ENCODE results near the gene CRABP2.

Gene CRABP2

DNA sequence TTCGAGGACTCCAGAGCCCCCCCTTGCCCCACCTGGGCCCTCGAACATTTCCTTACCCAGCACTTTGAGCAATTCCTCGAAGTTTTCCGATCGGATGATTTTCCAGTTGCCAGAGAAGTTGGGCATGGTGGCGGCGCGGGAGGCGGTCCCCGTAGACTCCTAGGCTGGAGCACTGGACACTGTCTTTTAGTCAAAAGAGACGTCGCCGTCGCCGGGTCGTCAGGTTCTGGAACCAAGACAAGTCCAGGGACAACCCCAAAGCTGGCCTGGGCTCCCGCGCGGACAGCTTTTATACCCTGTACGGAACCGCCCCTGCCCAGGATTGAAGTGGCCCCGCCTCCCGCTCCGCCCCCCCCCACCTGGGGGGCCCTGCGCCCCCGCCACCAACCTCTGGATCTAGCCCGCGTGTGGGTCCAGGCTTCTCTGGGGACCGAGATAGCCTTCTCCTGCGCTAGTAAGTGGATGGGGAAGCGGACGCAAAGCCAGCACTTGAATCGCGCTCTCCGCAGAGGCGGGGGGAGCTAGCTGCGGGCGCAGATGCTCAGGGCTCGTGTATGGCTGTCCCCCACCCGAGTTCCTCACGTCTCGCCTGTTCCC, at the start of gene CRABP2:
TSS of gene CRABP2 (minus strand) at position 263 of the 597 bp plus-strand sequence. CDS start at position 126, 137 bp downstream.
- no peaks in the 10 kb centered on the region for H3K36me3 Mint-ChIP-seq (ENCODE audit: low read depth)
- DNase-seq (ENCODE audit: low spot score), result no peak
- H3K9me3 Mint-ChIP-seq, result no peaks in the 10 kb centered on the region
- H3K4me3 Mint-ChIP-seq, result peak within 1 kb of the TSS; percentile 83
- H3K27ac Mint-ChIP-seq, result no peak within 1 kb of the TSS
- peaks cover 49% of the 10 kb centered on the region for H3K27me3 Mint-ChIP-seq (ENCODE audit: low read depth)
- H3K4me1 Mint-ChIP-seq (ENCODE audit: low read depth), result peaks cover 15% of the 10 kb centered on the region

DNA sequence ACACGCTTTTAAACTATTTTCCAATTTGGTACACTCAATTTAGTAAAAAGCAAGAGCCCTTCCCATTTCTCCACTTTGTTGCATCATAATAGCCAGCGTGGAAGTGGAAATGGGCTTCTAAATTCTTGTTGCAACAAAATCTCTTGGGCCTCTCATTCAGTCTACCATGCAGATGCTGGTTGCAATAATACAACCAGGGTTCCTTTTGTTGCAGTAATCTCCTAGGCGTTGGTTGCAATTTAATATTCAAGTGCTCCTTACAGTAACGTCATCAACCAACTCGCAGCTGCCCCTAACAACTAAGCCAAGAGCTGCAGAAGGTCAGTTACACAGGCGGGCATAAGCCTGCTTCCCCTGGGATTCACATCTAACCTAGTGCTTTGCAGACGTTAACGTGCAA, 48.8 kb upstream of the CRABP2 start:
- Mint-ChIP-seq H3K4me3 (no peak overlapping the region), H3K4me1 (ENCODE audit: low read depth) (peaks cover 20% of the 10 kb centered on the region), H3K27me3 (ENCODE audit: low read depth) (no peaks in the 10 kb centered on the region), H3K9me3 (no peaks in the 10 kb centered on the region), H3K27ac (no peak overlapping the region), H3K36me3 (ENCODE audit: low read depth) (peaks cover 13% of the 10 kb centered on the region)
- DNase-seq (ENCODE audit: low spot score), result no peak

DNA sequence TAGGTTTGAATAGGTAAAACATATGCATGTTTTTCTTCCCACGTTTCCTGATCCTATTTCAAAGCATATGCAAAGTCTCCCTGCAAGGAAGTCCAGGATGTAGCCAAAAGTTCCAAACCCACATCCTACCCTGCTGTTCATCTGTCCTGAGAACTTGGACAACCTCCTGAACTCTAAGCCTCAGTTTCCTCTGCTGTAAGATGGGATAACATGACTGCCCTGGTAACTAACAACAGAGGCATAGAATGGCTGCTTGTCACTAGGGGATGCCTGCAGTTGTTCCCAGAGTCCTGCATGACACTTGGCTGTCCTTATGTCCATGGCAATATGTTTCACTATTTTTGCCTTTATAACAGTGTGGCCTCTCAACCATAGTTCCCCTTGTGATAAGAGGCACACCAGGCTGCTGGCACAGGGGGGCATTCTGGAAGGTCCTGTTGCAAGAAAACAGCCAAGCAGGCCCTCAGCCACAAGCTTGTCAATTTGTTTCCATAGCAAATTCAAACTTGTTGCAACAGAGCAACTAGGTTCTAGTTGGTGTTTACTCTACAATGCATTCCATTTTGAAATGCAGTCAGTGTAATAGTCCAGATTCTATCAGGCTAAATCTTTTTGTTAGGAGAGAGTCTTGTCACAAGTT, 47.6 kb upstream of the CRABP2 start:
- Mint-ChIP-seq H3K36me3 (ENCODE audit: low read depth) (peaks cover 23% of the 10 kb centered on the region), H3K9me3 (no peaks in the 10 kb centered on the region), H3K4me3 (peak overlapping the region; percentile 95), H3K4me1 (ENCODE audit: low read depth) (peaks cover 33% of the 10 kb centered on the region), H3K27ac (peak overlapping the region; percentile 67), H3K27me3 (ENCODE audit: low read depth) (no peaks in the 10 kb centered on the region)
- no peak for DNase-seq (ENCODE audit: low spot score)

DNA sequence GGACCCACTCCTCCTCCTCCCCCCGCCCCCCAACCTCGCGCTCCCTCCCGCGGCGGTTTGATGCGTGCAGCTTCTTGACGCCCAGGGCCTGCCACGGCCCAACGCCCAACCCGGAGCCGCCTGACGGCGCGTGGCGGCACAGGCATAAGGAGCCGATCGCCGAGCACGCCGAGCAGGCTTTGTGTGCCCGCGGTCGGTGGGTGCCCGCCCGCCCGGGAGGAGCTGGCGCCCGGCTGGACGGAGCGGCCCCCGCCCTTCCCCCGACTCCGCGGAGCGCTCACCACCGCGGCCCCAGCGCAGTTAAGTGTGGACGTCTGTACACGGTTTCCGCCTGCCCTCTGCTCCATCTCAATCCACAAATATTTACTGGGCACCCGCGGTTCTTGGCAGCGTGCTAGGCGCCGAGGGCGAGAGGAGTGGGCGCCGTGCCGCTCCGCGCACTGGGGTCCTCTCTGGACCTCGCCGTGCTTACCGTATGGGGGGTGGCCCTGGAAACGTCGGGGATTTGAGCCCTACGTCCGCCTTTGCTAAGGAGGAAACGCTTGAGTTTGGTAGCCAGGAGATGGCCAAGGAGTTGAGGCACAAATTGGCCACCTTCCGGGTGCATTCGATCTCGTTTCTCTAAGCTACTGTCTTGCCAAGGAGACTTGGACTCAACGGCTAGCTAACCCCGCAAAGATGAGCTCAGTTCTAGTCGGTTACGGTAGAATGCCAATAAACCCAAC, 46.5 kb upstream of the CRABP2 start:
- Mint-ChIP-seq H3K4me1 (ENCODE audit: low read depth) (peaks cover 40% of the 10 kb centered on the region), H3K4me3 (peak overlapping the region; percentile 95), H3K36me3 (ENCODE audit: low read depth) (peaks cover 23% of the 10 kb centered on the region), H3K27ac (peak overlapping the region; percentile 94), H3K9me3 (no peaks in the 10 kb centered on the region), H3K27me3 (ENCODE audit: low read depth) (no peaks in the 10 kb centered on the region)
- peak; percentile 95 for DNase-seq (ENCODE audit: low spot score)

DNA sequence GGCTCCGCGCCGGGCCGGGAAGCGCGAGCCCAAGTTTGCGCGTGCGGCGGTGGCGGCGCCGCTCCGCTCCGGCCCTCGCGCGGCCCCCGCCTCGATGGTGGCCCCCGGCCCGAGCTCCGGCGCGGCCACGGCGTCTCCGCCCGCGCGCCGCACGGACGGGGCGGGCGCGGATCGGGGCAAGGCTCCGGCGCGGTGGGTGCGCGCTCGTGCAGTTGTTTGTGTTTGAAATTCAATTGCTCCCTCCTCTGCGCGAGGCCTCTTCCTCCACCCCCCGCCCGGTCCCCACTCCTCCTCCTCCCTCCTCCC, 46.0 kb upstream of the CRABP2 start, which contains the start of gene HDGF:
TSS of gene HDGF (minus strand) at position 225 of the 306 bp plus-strand sequence. CDS start 246 bp downstream, outside the sequence.
- peak within 1 kb of the TSS; percentile 96 for H3K27ac Mint-ChIP-seq
- DNase-seq (ENCODE audit: low spot score), result no peak
- H3K27me3 Mint-ChIP-seq (ENCODE audit: low read depth), result no peaks in the 10 kb centered on the region
- peak within 1 kb of the TSS; percentile 98 for H3K4me3 Mint-ChIP-seq
- H3K9me3 Mint-ChIP-seq, result no peaks in the 10 kb centered on the region
- H3K4me1 Mint-ChIP-seq (ENCODE audit: low read depth), result peaks cover 42% of the 10 kb centered on the region
- H3K36me3 Mint-ChIP-seq (ENCODE audit: low read depth), result peaks cover 23% of the 10 kb centered on the region

DNA sequence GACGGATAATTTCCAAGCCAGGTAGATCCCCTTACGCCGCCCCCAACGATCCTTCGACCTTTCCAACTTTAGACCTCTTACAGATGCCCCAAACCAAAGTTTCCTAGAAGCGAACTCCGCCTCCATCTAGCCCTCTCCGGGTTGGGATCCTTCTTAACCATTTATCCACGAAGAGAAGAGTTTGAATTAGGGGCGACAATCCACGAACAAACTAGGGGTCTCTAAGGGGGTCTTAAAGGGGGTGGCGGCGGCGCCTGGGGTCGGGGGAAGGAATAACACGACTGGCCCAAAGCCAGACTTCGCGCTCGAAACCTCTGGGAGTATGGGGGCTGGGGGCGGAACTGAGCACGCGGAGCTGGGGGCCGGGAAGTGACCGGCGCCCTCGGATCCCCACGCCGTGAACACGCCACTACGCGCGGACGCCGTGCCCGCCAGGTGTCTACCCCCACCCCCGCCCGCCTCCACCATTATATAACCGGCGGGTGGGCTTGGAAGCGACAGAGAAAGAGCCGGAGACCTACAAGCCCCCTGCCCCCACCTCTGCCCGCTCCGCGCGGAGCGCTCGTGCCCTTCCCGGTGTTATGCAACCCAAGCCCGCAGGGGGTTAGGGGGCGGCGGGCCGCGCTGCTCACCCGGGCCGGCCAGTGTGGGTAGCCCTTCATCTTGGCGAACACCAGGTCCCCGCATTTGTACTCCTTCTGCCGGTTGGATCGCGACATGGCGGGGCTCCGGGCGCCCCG, 45.5 kb upstream of the CRABP2 start:
- H3K36me3 Mint-ChIP-seq (ENCODE audit: low read depth), result peaks cover 25% of the 10 kb centered on the region
- no peaks in the 10 kb centered on the region for H3K9me3 Mint-ChIP-seq
- peaks cover 47% of the 10 kb centered on the region for H3K4me1 Mint-ChIP-seq (ENCODE audit: low read depth)
- H3K4me3 Mint-ChIP-seq, result peak overlapping the region; percentile 98
- peak overlapping the region; percentile 96 for H3K27ac Mint-ChIP-seq
- no peaks in the 10 kb centered on the region for H3K27me3 Mint-ChIP-seq (ENCODE audit: low read depth)
- peak; percentile 34 for DNase-seq (ENCODE audit: low spot score)

DNA sequence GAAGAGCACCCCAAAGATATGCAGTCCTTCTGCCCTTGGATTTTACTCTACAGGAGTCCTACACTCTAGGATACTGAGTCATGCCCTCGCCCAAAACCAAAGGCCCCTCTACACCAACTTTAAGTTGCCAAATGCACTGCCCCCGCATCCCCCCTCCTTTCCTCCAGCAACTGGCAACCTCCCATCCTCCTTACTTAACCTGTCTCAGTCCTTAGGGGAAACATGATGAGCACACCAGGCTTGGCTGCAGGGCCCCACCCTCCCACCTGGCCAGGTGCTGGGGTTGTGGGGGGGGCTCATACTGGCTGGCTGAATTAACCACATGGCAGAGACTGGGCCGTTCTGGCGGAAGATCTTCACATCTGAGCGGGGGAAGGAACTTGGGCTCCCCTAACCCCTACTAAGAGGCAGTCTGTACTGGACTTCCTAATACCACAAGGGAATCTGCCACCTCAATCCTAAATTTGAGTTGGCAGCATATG, 44.8 kb upstream of the CRABP2 start:
- Mint-ChIP-seq H3K27ac (peak overlapping the region; percentile 96), H3K36me3 (ENCODE audit: low read depth) (peaks cover 30% of the 10 kb centered on the region)
- DNase-seq (ENCODE audit: low spot score), result peak; percentile 37

DNA sequence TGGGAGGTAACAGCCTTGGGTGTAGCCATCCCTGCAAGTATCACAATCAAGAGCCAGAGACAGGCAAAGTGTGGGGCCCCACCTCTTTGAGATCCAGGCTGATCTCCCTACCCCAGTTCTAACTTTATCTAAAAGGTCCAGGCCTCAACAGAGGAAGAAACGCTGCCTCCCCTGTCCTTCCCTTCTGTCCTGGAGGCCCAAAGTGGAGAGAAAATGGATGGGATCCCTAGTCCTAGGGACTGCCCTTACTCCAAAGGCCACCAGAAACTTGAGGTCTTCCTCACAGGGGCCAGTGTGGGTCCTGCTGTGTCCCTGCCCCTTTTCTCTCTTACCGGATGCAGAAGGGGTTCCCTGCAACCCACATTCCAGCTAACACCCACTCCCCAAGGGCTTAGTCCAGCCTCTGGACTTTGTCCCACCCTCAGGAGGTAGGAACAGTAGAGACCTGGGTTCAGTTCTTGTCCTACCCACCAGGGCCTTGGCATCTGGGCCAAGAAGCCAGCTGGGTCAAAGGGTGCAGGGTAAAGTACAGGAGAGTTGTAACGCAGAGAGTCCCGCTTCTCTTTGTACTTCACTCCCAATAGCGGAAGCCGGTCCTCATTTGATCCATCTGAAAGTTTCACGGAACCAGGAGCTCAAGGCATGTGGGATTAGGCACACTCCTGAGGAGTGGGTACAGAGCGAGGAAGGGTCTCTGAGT, 44.2 kb upstream of the CRABP2 start:
- peaks cover 35% of the 10 kb centered on the region for H3K36me3 Mint-ChIP-seq (ENCODE audit: low read depth)
- no peaks in the 10 kb centered on the region for H3K27me3 Mint-ChIP-seq (ENCODE audit: low read depth)
- peak overlapping the region; percentile 98 for H3K4me3 Mint-ChIP-seq

More for the DNA sequence above, 44.8 kb upstream of the CRABP2 start:
- Mint-ChIP-seq H3K4me3 (peak overlapping the region; percentile 98), H3K27me3 (ENCODE audit: low read depth) (no peaks in the 10 kb centered on the region), H3K9me3 (no peaks in the 10 kb centered on the region), H3K4me1 (ENCODE audit: low read depth) (peaks cover 53% of the 10 kb centered on the region)

DNA sequence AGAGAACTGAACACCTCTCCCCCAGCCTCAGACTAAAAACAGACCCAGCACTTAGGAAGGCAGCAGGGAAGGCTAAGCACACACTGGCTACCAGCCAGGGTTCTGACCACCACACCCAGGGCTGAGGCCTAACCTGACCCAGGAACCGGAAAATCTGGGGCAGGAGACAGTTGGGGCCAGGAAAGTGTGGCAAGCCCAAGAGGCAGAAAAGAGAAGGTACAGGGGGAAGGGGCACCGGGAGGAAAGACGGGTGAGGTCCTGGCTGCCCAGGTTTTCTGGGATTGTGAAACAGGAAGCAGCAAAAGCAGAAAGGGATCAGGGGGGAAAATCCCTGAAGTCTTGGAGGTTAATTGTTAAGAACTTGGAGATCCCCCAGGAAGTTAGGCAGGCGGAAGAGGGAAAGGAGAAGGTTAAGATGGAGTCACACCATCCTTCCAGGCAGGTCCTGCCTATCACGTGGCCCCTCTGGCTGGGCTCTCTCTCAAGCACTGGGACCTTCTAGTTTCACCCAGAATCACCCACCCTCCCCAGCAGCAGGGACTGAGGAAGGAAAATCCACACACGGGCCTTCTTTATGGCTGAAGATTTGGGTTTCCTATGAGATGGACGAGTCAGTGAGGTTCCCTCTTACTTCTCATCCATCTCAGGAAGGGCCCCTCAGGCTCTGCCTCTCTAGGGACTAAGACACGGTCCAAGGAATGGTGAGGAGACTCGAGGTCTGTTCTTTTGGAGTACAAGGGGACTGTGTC, 43.5 kb upstream of the CRABP2 start:
- Mint-ChIP-seq H3K9me3 (no peaks in the 10 kb centered on the region), H3K4me3 (peak overlapping the region; percentile 98), H3K27me3 (ENCODE audit: low read depth) (no peaks in the 10 kb centered on the region), H3K27ac (peak overlapping the region; percentile 96), H3K4me1 (ENCODE audit: low read depth) (peaks cover 52% of the 10 kb centered on the region), H3K36me3 (ENCODE audit: low read depth) (peaks cover 39% of the 10 kb centered on the region)
- DNase-seq (ENCODE audit: low spot score), result no peak

More for the DNA sequence above, 44.2 kb upstream of the CRABP2 start:
- Mint-ChIP-seq H3K4me1 (ENCODE audit: low read depth) (peaks cover 54% of the 10 kb centered on the region), H3K9me3 (no peaks in the 10 kb centered on the region), H3K27ac (peak overlapping the region; percentile 96)
- DNase-seq (ENCODE audit: low spot score), result no peak

DNA sequence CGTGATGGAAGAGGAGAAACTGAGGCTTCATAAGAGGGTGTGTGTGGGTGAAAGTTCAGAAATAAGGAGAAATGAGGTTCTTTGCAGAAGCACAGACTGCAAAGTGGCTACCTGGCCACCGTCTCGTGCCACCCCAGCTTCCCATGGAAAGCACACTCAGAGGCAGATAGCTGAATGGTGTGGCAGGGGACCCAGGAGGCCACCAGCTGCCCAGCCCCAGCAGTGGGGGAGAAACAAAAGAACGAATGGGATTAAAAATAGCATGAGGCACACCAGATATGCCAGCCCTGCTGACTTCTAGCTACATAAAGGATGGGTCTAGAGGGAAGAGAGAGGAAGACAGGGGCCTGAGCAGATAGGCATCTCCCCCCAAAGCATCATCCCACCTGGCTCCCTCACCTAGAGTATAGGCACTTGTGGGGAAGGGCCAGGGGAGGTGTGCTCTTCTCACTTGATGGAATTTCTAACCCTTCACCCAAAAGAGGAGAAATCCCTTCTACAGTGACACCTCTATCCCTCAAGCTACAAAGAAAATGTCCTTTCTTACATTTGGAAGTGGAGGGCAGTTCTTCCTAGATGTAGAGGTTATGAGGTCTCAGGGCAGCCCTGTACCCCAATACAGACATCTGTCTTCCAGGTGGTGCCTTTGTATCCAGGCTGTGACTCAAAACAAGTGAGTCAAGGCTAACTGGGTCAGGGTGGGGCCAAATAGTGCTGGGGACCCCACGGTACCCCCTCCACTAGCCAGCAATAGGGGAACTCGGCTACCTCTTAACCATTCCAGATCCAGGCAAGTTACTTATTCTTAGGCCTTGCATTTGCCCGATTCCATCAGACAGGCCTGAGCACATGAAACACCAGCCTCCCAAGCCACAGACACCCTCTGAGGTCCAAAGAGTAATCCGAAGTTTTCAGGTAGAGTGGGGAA, 42.6 kb upstream of the CRABP2 start:
- H3K4me1 Mint-ChIP-seq (ENCODE audit: low read depth), result peaks cover 50% of the 10 kb centered on the region
- H3K4me3 Mint-ChIP-seq, result peak overlapping the region; percentile 98
- H3K27ac Mint-ChIP-seq, result peak overlapping the region; percentile 96
- no peaks in the 10 kb centered on the region for H3K9me3 Mint-ChIP-seq
- no peak for DNase-seq (ENCODE audit: low spot score)
- no peaks in the 10 kb centered on the region for H3K27me3 Mint-ChIP-seq (ENCODE audit: low read depth)
- peaks cover 43% of the 10 kb centered on the region for H3K36me3 Mint-ChIP-seq (ENCODE audit: low read depth)

DNA sequence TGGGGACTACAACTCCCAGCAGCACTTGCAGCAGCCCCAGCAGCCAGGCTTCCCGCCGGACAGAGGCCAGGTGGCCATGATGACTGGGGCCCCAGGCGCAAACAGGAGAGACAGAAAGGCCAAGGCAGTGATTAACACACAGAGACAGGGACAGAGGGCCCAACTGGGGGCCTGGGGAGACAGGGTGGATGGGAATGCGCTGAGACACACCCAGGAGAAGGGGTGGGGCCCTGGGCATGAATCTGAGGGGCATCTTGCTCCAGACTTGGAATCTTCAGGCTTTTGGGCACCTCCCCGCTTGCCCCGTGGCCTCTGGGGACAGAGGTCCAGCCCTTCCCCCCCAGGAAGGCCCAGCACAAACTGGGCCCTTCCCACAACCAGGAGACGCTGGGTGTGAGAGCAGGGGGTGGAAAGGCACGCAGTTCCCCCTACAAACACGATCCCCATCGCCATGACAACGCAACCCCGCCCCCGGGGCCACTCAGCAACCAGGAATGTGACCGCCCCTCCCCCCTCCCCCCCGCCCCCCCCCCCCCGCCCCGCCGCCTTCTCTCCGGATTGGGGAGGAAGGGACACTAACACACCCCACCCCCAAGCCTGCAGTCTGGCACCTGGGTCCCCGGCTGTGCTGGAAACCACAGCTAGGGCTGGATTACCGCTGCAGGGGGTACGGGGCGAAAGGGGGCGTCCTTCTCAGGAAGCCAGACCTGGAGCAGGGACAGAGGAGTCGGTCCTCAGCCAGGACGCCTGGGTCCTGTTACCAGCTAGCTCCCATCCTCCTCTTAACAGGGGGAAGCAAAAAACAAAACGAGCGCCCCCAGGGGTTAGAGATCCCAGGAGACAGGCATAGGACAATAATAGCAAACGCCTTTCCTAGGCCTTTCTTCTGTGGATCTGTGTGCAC, 41.6 kb upstream of the CRABP2 start:
- no peaks in the 10 kb centered on the region for H3K9me3 Mint-ChIP-seq
- H3K36me3 Mint-ChIP-seq (ENCODE audit: low read depth), result peaks cover 50% of the 10 kb centered on the region
- no peak for DNase-seq (ENCODE audit: low spot score)
- H3K27me3 Mint-ChIP-seq (ENCODE audit: low read depth), result no peaks in the 10 kb centered on the region
- H3K27ac Mint-ChIP-seq, result peak overlapping the region; percentile 96
- peak overlapping the region; percentile 98 for H3K4me3 Mint-ChIP-seq
- H3K4me1 Mint-ChIP-seq (ENCODE audit: low read depth), result peaks cover 50% of the 10 kb centered on the region

All from T-helper 2 cell treated with Interferon-gamma antibody and Interleukin-4, amounts not matched to agents 5 μg/mL and 100 μg/mL, for 36 hours (primary cell).